HepG2 (cell line): ENCODE data around the gene SNN. TPM values are rescaled to one million over a fixed set of nuclear protein-coding genes. Genes with fewer than 3 reads are reported as not detected.

Experiments used
- ATM ChIP-seq: fragments of 450-650 bp; IDR thresholded peaks from 2 replicates; pipeline ENCODE4 v1.7.1; 2017; ENCODE audit warnings: mild to moderate bottlenecking, borderline replicate concordance
- ELF4 ChIP-seq: sonication (generic); formaldehyde crosslinking; IDR thresholded peaks from 2 replicates; pipeline ENCODE4 v1.5.0; 2020; ENCODE audit warnings: missing genetic modification reagents, mild to moderate bottlenecking, moderate library complexity, borderline replicate concordance
- FIP1L1 ChIP-seq: fragments of 200-400 bp; formaldehyde crosslinking; IDR thresholded peaks from 2 replicates; pipeline ENCODE4 v1.6.1; 2018; ENCODE audit warnings: low read depth, mild to moderate bottlenecking, low read length, moderate library complexity, borderline replicate concordance; ENCODE audit not compliant: insufficient read depth
- KDM4B ChIP-seq: sonication (generic); formaldehyde crosslinking; IDR thresholded peaks from 2 replicates; pipeline ENCODE4 v1.4.0; 2020; ENCODE audit warnings: missing genetic modification reagents
- KMT2B ChIP-seq: IDR thresholded peaks from 2 replicates; pipeline ENCODE4 v1.6.1; 2016; ENCODE audit warnings: missing genetic modification reagents, missing compliant biosample characterization
- MXD3 ChIP-seq: IDR thresholded peaks from 2 replicates; pipeline ENCODE4 v1.6.1; 2016; ENCODE audit warnings: mild to moderate bottlenecking, missing biosample characterization, missing genetic modification reagents
- NCOA2 ChIP-seq: sonication (generic); formaldehyde crosslinking; IDR thresholded peaks from 2 replicates; pipeline ENCODE4 v1.8.0; 2022; ENCODE audit warnings: inconsistent platforms
- NFE2 ChIP-seq: sonication (generic); formaldehyde crosslinking; IDR thresholded peaks from 2 replicates; pipeline ENCODE4 v1.4.0; 2020; ENCODE audit warnings: missing genetic modification reagents
- NR2F6 ChIP-seq, 2 experiments: IDR thresholded peaks; 2 replicates each; pipeline ENCODE4 v1.6.1; 2016; ENCODE audit warnings: antibody characterized with exemption in 1 of 2, mild to moderate bottlenecking in 1 of 2
- PPARG ChIP-seq: conservative IDR thresholded peaks from 2 replicates; pipeline ENCODE4 v1.6.1; 2016; ENCODE audit warnings: missing biosample characterization, missing genetic modification reagents
- RBFOX2 ChIP-seq: fragments of 200-400 bp; formaldehyde crosslinking; IDR thresholded peaks from 2 replicates; pipeline ENCODE4 v1.6.1; 2017; ENCODE audit warnings: low read depth, mild to moderate bottlenecking, low read length
- SIX4 ChIP-seq: sonication (generic); formaldehyde crosslinking; IDR thresholded peaks from 2 replicates; pipeline ENCODE4 v1.4.0; 2020; ENCODE audit warnings: missing genetic modification reagents
- SMARCE1 ChIP-seq: fragments of 450-650 bp; IDR thresholded peaks from 2 replicates; pipeline ENCODE4 v1.6.1; 2017; ENCODE audit warnings: borderline replicate concordance
- TEAD2 ChIP-seq: sonication (generic); formaldehyde crosslinking; IDR thresholded peaks from 2 replicates; pipeline ENCODE4 v1.9.0; 2021; ENCODE audit warnings: missing genetic modification reagents
- ZNF143 ChIP-seq: sonication (generic); formaldehyde crosslinking; IDR thresholded peaks from 2 replicates; pipeline ENCODE4 v1.4.0; 2020; ENCODE audit warnings: missing genetic modification reagents
- ZNF317 ChIP-seq: sonication (generic); formaldehyde crosslinking; IDR thresholded peaks from 2 replicates; pipeline ENCODE4 v1.5.0; 2020; ENCODE audit warnings: mild to moderate bottlenecking, missing genetic modification reagents
- ZNF44 ChIP-seq: sonication (generic); formaldehyde crosslinking; IDR thresholded peaks from 2 replicates; pipeline ENCODE4 v1.5.1; 2020; ENCODE audit warnings: mild to moderate bottlenecking, missing genetic modification reagents
- ZNF598 ChIP-seq: sonication (generic); formaldehyde crosslinking; IDR thresholded peaks from 2 replicates; pipeline ENCODE4 v1.5.1; 2020; ENCODE audit warnings: mild to moderate bottlenecking, missing genetic modification reagents, borderline replicate concordance
- ZNF792 ChIP-seq: IDR thresholded peaks from 2 replicates; pipeline ENCODE4 v1.6.1; 2016
- ZUFSP ChIP-seq: sonication (generic); formaldehyde crosslinking; IDR thresholded peaks from 2 replicates; pipeline ENCODE4 v1.9.0; 2021; ENCODE audit warnings: missing genetic modification reagents, mild to moderate bottlenecking, borderline replicate concordance
- polyA plus RNA-seq, 8 experiments: library from polyadenylated mRNA; depleted of rRNA in 3 of 8; stranded (reverse) in 7 of 8; unstranded in 1 of 8; fragments of >200 nt; fragmentation: Illumina TruSeq in 4 of 8; extraction: Trizol in 4 of 8; gene quantifications; 2 replicates each; pipeline versions ENCODE4 v1.2.1 to v1.2.3, GENCODE V29; 2011 to 2016; ENCODE audit warnings: low read depth in 4 of 8, missing spikeins in 1 of 8, mixed read lengths in 1 of 8; ENCODE audit not compliant: insufficient read depth in 1 of 8
- total RNA-seq, 5 experiments: library from RNA; depleted of rRNA; stranded (reverse); fragments of >200 nt; fragmentation: Illumina TruSeq; extraction: Trizol; gene quantifications; 2 replicates each; pipeline ENCODE4 v1.2.3, GENCODE V29; 2016; ENCODE audit warnings: low read depth in 1 of 5
- TF ChIP-seq, protein P1 (sequence below): sonication (generic); formaldehyde crosslinking; IDR thresholded peaks from 2 replicates; pipeline ENCODE4 v1.8.0; 2022; ENCODE audit warnings: low read depth, missing genetic modification reagents
- TF ChIP-seq, protein P2 (sequence below): sonication (generic); formaldehyde crosslinking; IDR thresholded peaks from 2 replicates; pipeline ENCODE4 v1.8.0; 2023; ENCODE audit warnings: mild to moderate bottlenecking, missing genetic modification reagents
- TF ChIP-seq, protein P3 (sequence below): sonication (generic); formaldehyde crosslinking; IDR thresholded peaks from 2 replicates; pipeline ENCODE4 v1.5.1; 2020; ENCODE audit warnings: mild to moderate bottlenecking, missing genetic modification reagents, borderline replicate concordance

The SNN gene
- total and polyA plus RNA-seq, 2 of the 13 experiments (the other 11 are each of a cell fraction or from before 2014, with no cell fraction given): 5.2 to 8.4 TPM

- TF ChIP-seq KDM4B (CRISPR knock-in tag) (peak; percentile 74; the same call in 1 of the 2 replicates), ELF4 (CRISPR knock-in tag) (no peak), SIX4 (CRISPR knock-in tag) (peak; percentile 84; the same call in 1 of the 2 replicates), ZNF317 (CRISPR knock-in tag) (peak; percentile 60; the same call in 1 of the 2 replicates), FIP1L1 (no peak), TEAD2 (0 out of 2 replicates have a peak, but pooled peaks have one; percentile 13), PPARG (CRISPR knock-in tag) (no peak), ZNF143 (CRISPR knock-in tag) (0 out of 2 replicates have a peak, but pooled peaks have one; percentile 7), ATM (no peak), ZNF792 (CRISPR knock-in tag) (peak; percentile 43), NCOA2 (CRISPR knock-in tag) (peak; percentile 44), MXD3 (0 out of 2 replicates have a peak, but pooled peaks have one; percentile 63), RBFOX2 (no peak), ZNF598 (CRISPR knock-in tag) (0 out of 2 replicates have a peak, but pooled peaks have one; percentile 45), SMARCE1 (no peak), ZUFSP (CRISPR knock-in tag) (no peak), KMT2B (CRISPR knock-in tag) (peak; percentile 43; the same call in 1 of the 2 replicates), NR2F6 (IDR thresholded peaks at IDR 0.05) (peak; percentile 45; the same call in 1 of the 2 replicates), NR2F6 (CRISPR knock-in tag; IDR thresholded peaks at IDR 0.05) (peak; percentile 72), NFE2 (CRISPR knock-in tag) (peak; percentile 97), ZNF44 (CRISPR knock-in tag) (peak; percentile 84; the same call in 1 of the 2 replicates)
- TF ChIP-seq, protein P1, sequence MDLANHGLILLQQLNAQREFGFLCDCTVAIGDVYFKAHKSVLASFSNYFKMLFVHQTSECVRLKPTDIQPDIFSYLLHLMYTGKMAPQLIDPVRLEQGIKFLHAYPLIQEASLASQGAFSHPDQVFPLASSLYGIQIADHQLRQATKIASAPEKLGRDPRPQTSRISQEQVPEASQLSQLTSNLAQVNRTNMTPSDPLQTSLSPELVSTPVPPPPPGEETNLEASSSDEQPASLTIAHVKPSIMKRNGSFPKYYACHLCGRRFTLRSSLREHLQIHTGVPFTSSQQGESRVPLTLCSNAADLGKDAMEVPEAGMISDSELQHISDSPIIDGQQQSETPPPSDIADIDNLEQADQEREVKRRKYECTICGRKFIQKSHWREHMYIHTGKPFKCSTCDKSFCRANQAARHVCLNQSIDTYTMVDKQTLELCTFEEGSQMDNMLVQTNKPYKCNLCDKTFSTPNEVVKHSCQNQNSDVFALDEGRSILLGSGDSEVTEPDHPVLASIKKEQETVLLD (CRISPR knock-in tag): peak; percentile 66; the same call in 1 of the 2 replicates
- TF ChIP-seq, protein P2, sequence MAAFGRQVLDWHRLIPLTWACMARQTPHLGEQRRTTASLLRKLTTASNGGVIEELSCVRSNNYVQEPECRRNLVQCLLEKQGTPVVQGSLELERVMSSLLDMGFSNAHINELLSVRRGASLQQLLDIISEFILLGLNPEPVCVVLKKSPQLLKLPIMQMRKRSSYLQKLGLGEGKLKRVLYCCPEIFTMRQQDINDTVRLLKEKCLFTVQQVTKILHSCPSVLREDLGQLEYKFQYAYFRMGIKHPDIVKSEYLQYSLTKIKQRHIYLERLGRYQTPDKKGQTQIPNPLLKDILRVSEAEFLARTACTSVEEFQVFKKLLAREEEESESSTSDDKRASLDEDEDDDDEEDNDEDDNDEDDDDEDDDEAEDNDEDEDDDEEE (CRISPR knock-in tag): no peak
- TF ChIP-seq, protein P3, sequence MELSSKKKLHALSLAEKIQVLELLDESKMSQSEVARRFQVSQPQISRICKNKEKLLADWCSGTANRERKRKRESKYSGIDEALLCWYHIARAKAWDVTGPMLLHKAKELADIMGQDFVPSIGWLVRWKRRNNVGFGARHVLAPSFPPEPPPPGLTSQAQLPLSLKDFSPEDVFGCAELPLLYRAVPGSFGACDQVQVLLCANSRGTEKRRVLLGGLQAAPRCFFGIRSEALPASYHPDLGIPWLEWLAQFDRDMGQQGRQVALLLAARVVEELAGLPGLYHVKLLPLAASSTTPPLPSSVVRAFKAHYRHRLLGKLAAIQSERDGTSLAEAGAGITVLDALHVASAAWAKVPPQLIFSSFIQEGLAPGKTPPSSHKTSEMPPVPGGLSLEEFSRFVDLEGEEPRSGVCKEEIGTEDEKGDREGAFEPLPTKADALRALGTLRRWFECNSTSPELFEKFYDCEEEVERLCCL (CRISPR knock-in tag): no peak
Observed at GRCh38 chr16:11639925-11640899, 28.0 kb upstream of the SNN start (continued).
